GM12878 (cell line): ENCODE results near the gene MYO7B.

Experiments
- EP300 ChIP-seq, 2 experiments: fragments of 150-350 bp in 1 of 2; IDR thresholded peaks; 2 replicates each; pipeline ENCODE4 v1.6.1; 2011 to 2012; ENCODE audit warnings: low read depth in 2 of 2, low read length in 2 of 2, borderline replicate concordance in 1 of 2, improper control_type of control experiment in 1 of 2, inconsistent platforms in 1 of 2; ENCODE audit not compliant: control insufficient read depth in 1 of 2
- RAD21 ChIP-seq: IDR thresholded peaks from 2 replicates; pipeline ENCODE4 v1.6.1; 2011; ENCODE audit warnings: mild to moderate bottlenecking, low read depth, low read length, moderate library complexity; ENCODE audit not compliant: insufficient read depth
- TF ChIP-seq, protein P1 (sequence below): IDR thresholded peaks from 2 replicates; pipeline ENCODE4 v1.6.1; 2012; ENCODE audit warnings: improper control_type of control experiment, low read depth, low read length; ENCODE audit not compliant: insufficient replicate concordance

DNA sequence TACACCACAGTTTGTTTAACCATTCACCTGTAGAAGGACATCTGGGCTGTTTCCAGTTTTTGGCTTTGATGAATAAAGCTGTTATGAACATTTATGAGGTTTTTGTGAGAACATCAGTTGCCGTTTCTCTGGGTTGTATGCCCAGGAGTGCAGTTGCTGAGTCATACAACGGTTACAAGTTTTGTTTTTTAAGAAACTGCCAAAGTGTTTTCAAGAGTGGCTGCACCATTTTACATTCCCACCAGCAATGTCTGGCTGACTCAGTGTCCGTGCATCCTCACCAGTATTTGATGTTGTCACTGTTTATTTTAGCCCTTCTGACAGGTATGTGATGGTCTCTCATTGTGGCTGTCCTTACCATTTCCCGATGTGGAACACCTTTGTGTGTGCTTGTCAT, 62.5 kb downstream of the MYO7B start:
- TF ChIP-seq RAD21 (no peak), EP300 (IDR thresholded peaks at IDR 0.05; ENCODE audit: borderline replicate concordance in 1 of 2, control insufficient read depth in 1 of 2, low read depth in 2 of 2, low read length in 2 of 2) (no peak)
- TF ChIP-seq, protein P1, sequence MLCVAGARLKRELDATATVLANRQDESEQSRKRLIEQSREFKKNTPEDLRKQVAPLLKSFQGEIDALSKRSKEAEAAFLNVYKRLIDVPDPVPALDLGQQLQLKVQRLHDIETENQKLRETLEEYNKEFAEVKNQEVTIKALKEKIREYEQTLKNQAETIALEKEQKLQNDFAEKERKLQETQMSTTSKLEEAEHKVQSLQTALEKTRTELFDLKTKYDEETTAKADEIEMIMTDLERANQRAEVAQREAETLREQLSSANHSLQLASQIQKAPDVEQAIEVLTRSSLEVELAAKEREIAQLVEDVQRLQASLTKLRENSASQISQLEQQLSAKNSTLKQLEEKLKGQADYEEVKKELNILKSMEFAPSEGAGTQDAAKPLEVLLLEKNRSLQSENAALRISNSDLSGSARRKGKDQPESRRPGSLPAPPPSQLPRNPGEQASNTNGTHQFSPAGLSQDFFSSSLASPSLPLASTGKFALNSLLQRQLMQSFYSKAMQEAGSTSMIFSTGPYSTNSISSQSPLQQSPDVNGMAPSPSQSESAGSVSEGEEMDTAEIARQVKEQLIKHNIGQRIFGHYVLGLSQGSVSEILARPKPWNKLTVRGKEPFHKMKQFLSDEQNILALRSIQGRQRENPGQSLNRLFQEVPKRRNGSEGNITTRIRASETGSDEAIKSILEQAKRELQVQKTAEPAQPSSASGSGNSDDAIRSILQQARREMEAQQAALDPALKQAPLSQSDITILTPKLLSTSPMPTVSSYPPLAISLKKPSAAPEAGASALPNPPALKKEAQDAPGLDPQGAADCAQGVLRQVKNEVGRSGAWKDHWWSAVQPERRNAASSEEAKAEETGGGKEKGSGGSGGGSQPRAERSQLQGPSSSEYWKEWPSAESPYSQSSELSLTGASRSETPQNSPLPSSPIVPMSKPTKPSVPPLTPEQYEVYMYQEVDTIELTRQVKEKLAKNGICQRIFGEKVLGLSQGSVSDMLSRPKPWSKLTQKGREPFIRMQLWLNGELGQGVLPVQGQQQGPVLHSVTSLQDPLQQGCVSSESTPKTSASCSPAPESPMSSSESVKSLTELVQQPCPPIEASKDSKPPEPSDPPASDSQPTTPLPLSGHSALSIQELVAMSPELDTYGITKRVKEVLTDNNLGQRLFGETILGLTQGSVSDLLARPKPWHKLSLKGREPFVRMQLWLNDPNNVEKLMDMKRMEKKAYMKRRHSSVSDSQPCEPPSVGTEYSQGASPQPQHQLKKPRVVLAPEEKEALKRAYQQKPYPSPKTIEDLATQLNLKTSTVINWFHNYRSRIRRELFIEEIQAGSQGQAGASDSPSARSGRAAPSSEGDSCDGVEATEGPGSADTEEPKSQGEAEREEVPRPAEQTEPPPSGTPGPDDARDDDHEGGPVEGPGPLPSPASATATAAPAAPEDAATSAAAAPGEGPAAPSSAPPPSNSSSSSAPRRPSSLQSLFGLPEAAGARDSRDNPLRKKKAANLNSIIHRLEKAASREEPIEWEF = no peak
